WTC11 (cell line): ENCODE results near the gene RASA4B.
"Not testable (repeated sequence)": the region's sequence is repeated elsewhere in the genome, so short reads cannot be mapped to it uniquely, and the experiment has no call there.

Experiments used
- CREB1 ChIP-seq: sonication (generic); formaldehyde crosslinking; IDR thresholded peaks from 2 replicates; pipeline ENCODE4 v1.8.0; 2023; ENCODE audit warnings: mild to moderate bottlenecking, missing genetic modification reagents
- FOXK1 ChIP-seq: sonication (generic); formaldehyde crosslinking; IDR thresholded peaks from 2 replicates; pipeline ENCODE4 v1.8.0; 2022; ENCODE audit warnings: mild to moderate bottlenecking, moderate library complexity, missing genetic modification reagents
- NFE2L1 ChIP-seq: sonication (generic); formaldehyde crosslinking; IDR thresholded peaks from 2 replicates; pipeline ENCODE4 v1.8.1; 2023; ENCODE audit warnings: missing genetic modification reagents
- SP1 ChIP-seq: sonication (generic); formaldehyde crosslinking; conservative IDR thresholded peaks from 2 replicates; pipeline ENCODE4 v1.8.1; 2022; ENCODE audit warnings: missing genetic modification reagents
- TF ChIP-seq, protein P1 (sequence below): sonication (generic); formaldehyde crosslinking; IDR thresholded peaks from 2 replicates; pipeline ENCODE4 v1.8.0; 2022; ENCODE audit warnings: mild to moderate bottlenecking, missing genetic modification reagents
- TF ChIP-seq, protein P2 (sequence below): fragments of 250-450 bp; sonication (Bioruptor Pico); IDR thresholded peaks from 2 replicates; pipeline ENCODE4 v1.9.0; 2021; ENCODE audit warnings: mild to moderate bottlenecking
- TF ChIP-seq, protein P3 (sequence below): fragments of 200-600 bp; IDR thresholded peaks from 2 replicates; pipeline ENCODE4 v1.8.0; 2022; ENCODE audit warnings: antibody characterized with exemption

DNA sequence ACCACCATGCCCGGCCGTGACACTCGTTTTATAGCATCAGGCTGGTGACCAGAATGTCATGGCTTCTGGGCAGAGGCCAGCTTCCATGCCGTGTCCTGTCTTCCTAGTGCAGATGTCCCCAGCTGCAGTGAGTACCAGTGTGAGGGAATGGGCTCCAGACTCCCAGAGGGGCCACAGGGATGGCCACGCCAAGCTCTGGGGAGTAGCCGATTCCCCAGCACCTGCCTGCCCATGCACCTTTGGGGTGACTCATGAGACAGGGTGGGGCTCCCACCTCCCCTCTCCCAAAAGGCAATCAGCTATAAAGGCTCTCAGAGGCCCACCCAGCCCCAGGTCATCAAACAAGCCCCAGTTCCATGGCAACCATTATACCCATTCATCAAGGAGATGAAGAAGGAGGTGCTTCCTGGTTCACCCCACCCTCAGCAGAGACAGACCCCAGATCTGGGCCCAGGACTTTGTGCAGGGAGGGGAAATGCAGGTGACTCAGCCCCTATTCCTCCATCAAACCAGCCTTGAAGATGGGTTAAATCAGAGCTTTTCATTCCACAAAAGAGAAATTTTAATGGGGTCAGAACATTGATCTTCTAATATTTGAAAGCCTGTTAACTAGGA, 33.3 kb upstream of the RASA4B start, which contains the start of gene SPDYE2:
- TF ChIP-seq, protein P1, sequence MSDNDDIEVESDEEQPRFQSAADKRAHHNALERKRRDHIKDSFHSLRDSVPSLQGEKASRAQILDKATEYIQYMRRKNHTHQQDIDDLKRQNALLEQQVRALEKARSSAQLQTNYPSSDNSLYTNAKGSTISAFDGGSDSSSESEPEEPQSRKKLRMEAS (CRISPR knock-in tag): not testable (repeated sequence)
- not testable (repeated sequence) for TF ChIP-seq CREB1, FOXK1, NFE2L1, SP1 (CRISPR knock-in tag)
- TF ChIP-seq, protein P2, sequence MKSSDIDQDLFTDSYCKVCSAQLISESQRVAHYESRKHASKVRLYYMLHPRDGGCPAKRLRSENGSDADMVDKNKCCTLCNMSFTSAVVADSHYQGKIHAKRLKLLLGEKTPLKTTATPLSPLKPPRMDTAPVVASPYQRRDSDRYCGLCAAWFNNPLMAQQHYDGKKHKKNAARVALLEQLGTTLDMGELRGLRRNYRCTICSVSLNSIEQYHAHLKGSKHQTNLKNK (CRISPR knock-in tag): not testable (repeated sequence)
- TF ChIP-seq, protein P3, sequence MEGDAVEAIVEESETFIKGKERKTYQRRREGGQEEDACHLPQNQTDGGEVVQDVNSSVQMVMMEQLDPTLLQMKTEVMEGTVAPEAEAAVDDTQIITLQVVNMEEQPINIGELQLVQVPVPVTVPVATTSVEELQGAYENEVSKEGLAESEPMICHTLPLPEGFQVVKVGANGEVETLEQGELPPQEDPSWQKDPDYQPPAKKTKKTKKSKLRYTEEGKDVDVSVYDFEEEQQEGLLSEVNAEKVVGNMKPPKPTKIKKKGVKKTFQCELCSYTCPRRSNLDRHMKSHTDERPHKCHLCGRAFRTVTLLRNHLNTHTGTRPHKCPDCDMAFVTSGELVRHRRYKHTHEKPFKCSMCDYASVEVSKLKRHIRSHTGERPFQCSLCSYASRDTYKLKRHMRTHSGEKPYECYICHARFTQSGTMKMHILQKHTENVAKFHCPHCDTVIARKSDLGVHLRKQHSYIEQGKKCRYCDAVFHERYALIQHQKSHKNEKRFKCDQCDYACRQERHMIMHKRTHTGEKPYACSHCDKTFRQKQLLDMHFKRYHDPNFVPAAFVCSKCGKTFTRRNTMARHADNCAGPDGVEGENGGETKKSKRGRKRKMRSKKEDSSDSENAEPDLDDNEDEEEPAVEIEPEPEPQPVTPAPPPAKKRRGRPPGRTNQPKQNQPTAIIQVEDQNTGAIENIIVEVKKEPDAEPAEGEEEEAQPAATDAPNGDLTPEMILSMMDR: not testable (repeated sequence)
